ENCODE results near the gene SPEM2.

DNA sequence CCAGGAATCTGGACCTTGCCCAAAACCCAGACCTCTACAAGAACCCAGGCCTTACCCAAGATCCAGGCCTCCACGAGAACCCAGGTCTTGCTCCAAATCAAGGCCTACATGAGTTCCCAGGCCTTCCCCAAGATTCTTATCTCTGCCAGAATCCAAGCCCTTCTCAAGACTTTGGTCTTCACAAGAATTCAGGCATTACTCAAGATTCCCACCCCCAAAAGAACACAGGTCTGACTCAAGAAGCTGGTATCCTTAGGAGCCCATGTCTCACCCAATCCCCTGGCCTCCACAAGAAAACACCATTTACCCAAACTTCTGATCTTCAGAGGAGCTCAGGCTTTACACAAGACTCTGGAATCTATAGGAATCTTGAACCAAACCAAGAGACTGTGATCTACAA lies 5.8 kb downstream of the SPEM2 start:
- no peak for TF ChIP-seq CTCF (IDR thresholded peaks at IDR 0.05)
- TF ChIP-seq EZH2phosphoT487 (IDR thresholded peaks at IDR 0.05) = no peak

Data from neural progenitor cell (in vitro differentiated cells).